ENCODE measurements around the gene KDM2A.

DNA sequence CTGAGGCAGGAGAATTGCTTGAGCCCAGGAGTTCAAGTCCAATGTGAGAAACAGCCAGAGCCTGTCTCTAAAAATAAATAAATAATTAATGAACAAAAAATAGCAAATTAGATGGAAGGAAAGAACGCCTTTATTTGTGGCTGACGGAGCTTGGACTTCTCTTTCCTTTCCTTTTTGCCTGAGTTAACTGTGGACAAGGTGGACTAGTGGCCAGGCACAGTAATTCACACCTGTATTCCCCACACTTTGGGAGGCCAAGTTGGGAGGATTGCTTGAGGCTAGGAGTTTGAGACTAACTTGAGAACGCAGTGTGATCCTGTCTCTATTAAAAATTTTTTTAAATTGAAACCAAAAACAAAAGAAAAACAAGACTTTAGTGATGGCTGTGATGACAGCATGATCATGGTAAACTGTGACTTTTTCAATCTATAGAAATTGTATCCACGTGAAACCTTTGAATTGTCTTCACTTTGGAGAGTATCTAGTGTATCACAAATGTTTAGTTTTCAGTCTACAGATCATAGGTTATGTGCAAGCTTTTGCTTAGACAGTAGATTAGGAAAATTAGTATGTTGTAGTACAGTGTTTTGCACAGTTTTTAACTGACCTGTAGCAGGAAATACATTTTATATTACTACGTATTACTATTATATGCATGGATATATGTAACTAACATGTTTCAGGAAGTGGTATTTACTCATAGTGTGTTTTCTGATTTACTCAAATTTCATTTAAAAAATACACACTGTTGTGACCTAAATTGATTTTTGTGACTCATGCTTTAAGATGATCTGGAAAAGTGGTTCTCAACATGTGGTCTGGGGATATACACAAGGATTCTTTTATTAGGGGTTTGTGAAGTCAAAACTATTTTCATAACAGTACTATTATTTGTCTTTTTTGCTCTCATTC, 42.1 kb downstream of the KDM2A start:
- TF ChIP-seq EP300 (IDR thresholded peaks at IDR 0.05): no peak
- TF ChIP-seq, protein P1, sequence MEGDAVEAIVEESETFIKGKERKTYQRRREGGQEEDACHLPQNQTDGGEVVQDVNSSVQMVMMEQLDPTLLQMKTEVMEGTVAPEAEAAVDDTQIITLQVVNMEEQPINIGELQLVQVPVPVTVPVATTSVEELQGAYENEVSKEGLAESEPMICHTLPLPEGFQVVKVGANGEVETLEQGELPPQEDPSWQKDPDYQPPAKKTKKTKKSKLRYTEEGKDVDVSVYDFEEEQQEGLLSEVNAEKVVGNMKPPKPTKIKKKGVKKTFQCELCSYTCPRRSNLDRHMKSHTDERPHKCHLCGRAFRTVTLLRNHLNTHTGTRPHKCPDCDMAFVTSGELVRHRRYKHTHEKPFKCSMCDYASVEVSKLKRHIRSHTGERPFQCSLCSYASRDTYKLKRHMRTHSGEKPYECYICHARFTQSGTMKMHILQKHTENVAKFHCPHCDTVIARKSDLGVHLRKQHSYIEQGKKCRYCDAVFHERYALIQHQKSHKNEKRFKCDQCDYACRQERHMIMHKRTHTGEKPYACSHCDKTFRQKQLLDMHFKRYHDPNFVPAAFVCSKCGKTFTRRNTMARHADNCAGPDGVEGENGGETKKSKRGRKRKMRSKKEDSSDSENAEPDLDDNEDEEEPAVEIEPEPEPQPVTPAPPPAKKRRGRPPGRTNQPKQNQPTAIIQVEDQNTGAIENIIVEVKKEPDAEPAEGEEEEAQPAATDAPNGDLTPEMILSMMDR (IDR thresholded peaks at IDR 0.05): no peak
- TF ChIP-seq POLR2AphosphoS5 (IDR thresholded peaks at IDR 0.05): no peak
